Neural cell (in vitro differentiated cells): ENCODE data around the gene NUP54. TPM values are rescaled to one million over a fixed set of nuclear protein-coding genes. Genes with fewer than 3 reads are reported as not detected.

Experiments
- H2AFZ ChIP-seq: fragments of 200-600, 300-800 bp; sonication (generic), shearing (Covaris generic); 2 replicates; pipeline ENCODE4 v1.6.0; 2014; ENCODE audit warnings: low read depth, mild to moderate bottlenecking, antibody characterized with exemption, low read length, moderate library complexity
- H3F3A ChIP-seq: fragments of 200-600 bp; shearing (Covaris generic); 2 replicates; pipeline ENCODE4 v1.6.1; 2016; ENCODE audit warnings: mild to moderate bottlenecking, moderate library complexity, mixed read lengths, antibody characterized with exemption, low read length; ENCODE audit not compliant: insufficient read depth, poor library complexity, severe bottlenecking
- H3K27ac ChIP-seq: fragments of 200-600, 300-800 bp; sonication (generic), shearing (Covaris generic); 2 replicates; pipeline ENCODE4 v1.5.1; 2014; ENCODE audit warnings: mild to moderate bottlenecking, low read length, moderate library complexity
- H3K27me3 ChIP-seq: fragments of 300-800, 200-600 bp; sonication (generic), shearing (Covaris generic); 2 replicates; pipeline ENCODE4 v1.6.0; 2014; ENCODE audit warnings: mild to moderate bottlenecking, low read depth, low read length, moderate library complexity; ENCODE audit not compliant: insufficient read depth
- H3K36me3 ChIP-seq: fragments of 300-800, 200-600 bp; sonication (generic), shearing (Covaris generic); 2 replicates; pipeline ENCODE4 v1.5.1; 2014; ENCODE audit warnings: mild to moderate bottlenecking, antibody characterized with exemption, low read length, moderate library complexity; ENCODE audit not compliant: insufficient read depth
- H3K4me2 ChIP-seq: fragments of 300-800, 200-600 bp; sonication (generic), shearing (Covaris generic); 2 replicates; pipeline ENCODE4 v1.6.0; 2014; ENCODE audit warnings: mild to moderate bottlenecking, low read length
- H3K4me3 ChIP-seq: fragments of 300-800, 200-600 bp; sonication (generic), shearing (Covaris generic); 2 replicates; pipeline ENCODE4 v1.5.1; 2014; ENCODE audit warnings: mild to moderate bottlenecking, low read length, moderate library complexity
- H3K79me2 ChIP-seq: fragments of 200-600 bp; shearing (Covaris generic); replicated peaks from 2 replicates; pipeline ENCODE4 v1.6.0; 2014; ENCODE audit warnings: mild to moderate bottlenecking, low read length, moderate library complexity; ENCODE audit not compliant: insufficient read depth
- H3K9ac ChIP-seq: fragments of 300-800, 200-600 bp; sonication (generic), shearing (Covaris generic); 2 replicates; pipeline ENCODE4 v1.6.1; 2016; ENCODE audit warnings: mild to moderate bottlenecking, low read length, mixed read lengths
- H3K9me2 ChIP-seq: fragments of 200-600 bp; shearing (Covaris generic); 2 replicates; pipeline ENCODE4 v1.6.1; 2016; ENCODE audit warnings: mild to moderate bottlenecking, low read length, mixed read lengths; ENCODE audit not compliant: insufficient read depth
- H3K9me3 ChIP-seq: fragments of 200-600, 300-800 bp; sonication (generic), shearing (Covaris generic); 2 replicates; pipeline ENCODE4 v1.6.1; 2016; ENCODE audit warnings: mild to moderate bottlenecking, mixed run types, low read length, moderate library complexity, mixed read lengths
- H4K20me1 ChIP-seq: fragments of 200-600 bp; shearing (Covaris generic); 2 replicates; pipeline ENCODE4 v1.6.1; 2016; ENCODE audit warnings: mild to moderate bottlenecking, mixed run types; ENCODE audit not compliant: insufficient read depth
- CTCF ChIP-seq: fragments of 450-650 bp; IDR thresholded peaks from 2 replicates; pipeline ENCODE4 v1.5.1; 2014; ENCODE audit warnings: antibody characterized with exemption, mild to moderate bottlenecking, moderate library complexity; ENCODE audit not compliant: poor library complexity, severe bottlenecking
- EP300 ChIP-seq: fragments of 450-650 bp; conservative IDR thresholded peaks from 2 replicates; pipeline ENCODE4 v1.6.1; 2014; ENCODE audit warnings: antibody characterized with exemption, mild to moderate bottlenecking, moderate library complexity; ENCODE audit not compliant: poor library complexity, severe bottlenecking
- EZH2 ChIP-seq: fragments of 200-600, 300-800 bp; shearing (Covaris generic), sonication (generic); IDR thresholded peaks from 2 replicates; pipeline ENCODE4 v1.6.1; 2014; ENCODE audit warnings: antibody characterized with exemption, low read length, borderline replicate concordance, mild to moderate bottlenecking; ENCODE audit not compliant: insufficient read depth, poor library complexity, severe bottlenecking
- MXI1 ChIP-seq: fragments of 450-650 bp; conservative IDR thresholded peaks from 2 replicates; pipeline ENCODE4 v1.6.1; 2014; ENCODE audit warnings: antibody characterized with exemption, mild to moderate bottlenecking; ENCODE audit not compliant: poor library complexity, severe bottlenecking
- POLR2AphosphoS5 ChIP-seq: IDR thresholded peaks from 2 replicates; pipeline ENCODE4 v1.6.1; 2012
- RAD21 ChIP-seq: fragments of 450-650 bp; conservative IDR thresholded peaks from 2 replicates; pipeline ENCODE4 v1.6.1; 2014; ENCODE audit warnings: antibody characterized with exemption, mild to moderate bottlenecking, moderate library complexity
- REST ChIP-seq: IDR thresholded peaks from 2 replicates; pipeline ENCODE4 v1.6.1; 2012; ENCODE audit warnings: borderline replicate concordance
- SMC3 ChIP-seq: fragments of 450-650 bp; conservative IDR thresholded peaks from 2 replicates; pipeline ENCODE4 v1.6.1; 2014; ENCODE audit warnings: antibody characterized with exemption, mild to moderate bottlenecking, moderate library complexity; ENCODE audit not compliant: poor library complexity
- TAF1 ChIP-seq: IDR thresholded peaks from 2 replicates; pipeline ENCODE4 v1.6.1; 2012; ENCODE audit warnings: low read depth
- polyA plus RNA-seq: library from polyadenylated mRNA; depleted of rRNA; stranded (reverse); fragments of >200 nt; gene quantifications from 2 replicates; pipeline ENCODE4 v1.2.3, GENCODE V29; 2014

Gene NUP54
- polyA plus RNA-seq, 1 donor from 2014 or later = 103 TPM

GRCh38 chr4:76177709-76178108, 29.5 kb upstream of the NUP54 start:
- Histone ChIP-seq H3K27me3 (no peaks in the 10 kb centered on the region), H4K20me1 (no peaks in the 10 kb centered on the region), H3K27ac (no peak overlapping the region), H3K9me2 (no peaks in the 10 kb centered on the region), H3F3A (no peaks in the 10 kb centered on the region), H3K9ac (no peak overlapping the region), H3K79me2 (no peaks in the 10 kb centered on the region), H3K9me3 (no peaks in the 10 kb centered on the region), H3K4me3 (no peak overlapping the region), H2AFZ (no peak overlapping the region), H3K36me3 (peaks cover 4% of the 10 kb centered on the region), H3K4me2 (no peak overlapping the region)
- no peak for TF ChIP-seq CTCF
- no peak for TF ChIP-seq REST
- no peak for TF ChIP-seq EZH2
- TF ChIP-seq RAD21 = no peak
- TF ChIP-seq EP300 = no peak
- TF ChIP-seq MXI1 = no peak
- no peak for TF ChIP-seq POLR2AphosphoS5
- TF ChIP-seq SMC3 = no peak
- TF ChIP-seq TAF1 = no peak

GRCh38 chr4:76175336-76175735, 27.1 kb upstream of the NUP54 start:
- no peak overlapping the region for H2AFZ ChIP-seq
- H3K9me3 ChIP-seq = no peaks in the 10 kb centered on the region
- H3K27me3 ChIP-seq = no peaks in the 10 kb centered on the region
- H4K20me1 ChIP-seq = no peaks in the 10 kb centered on the region
- no peaks in the 10 kb centered on the region for H3K9me2 ChIP-seq
- peaks cover 4% of the 10 kb centered on the region for H3K36me3 ChIP-seq
- H3K79me2 ChIP-seq = no peaks in the 10 kb centered on the region
- no peak overlapping the region for H3K9ac ChIP-seq
- no peaks in the 10 kb centered on the region for H3F3A ChIP-seq
- no peak overlapping the region for H3K4me2 ChIP-seq
- no peak for TF ChIP-seq EZH2
- TF ChIP-seq REST = no peak
- no peak for TF ChIP-seq TAF1
- TF ChIP-seq MXI1 = no peak
- no peak for TF ChIP-seq RAD21
- no peak for TF ChIP-seq EP300
- H3K4me3 ChIP-seq = no peak overlapping the region
- H3K27ac ChIP-seq = no peak overlapping the region
